HG03460 (cell line): ENCODE results near the gene ZFP91.

Experiments
- ATAC-seq: cut with Tn5 transposase; IDR thresholded peaks from one replicate; pipeline ENCODE4 v1.9.1; 2021; ENCODE audit not compliant: unreplicated experiment

Gene ZFP91

DNA sequence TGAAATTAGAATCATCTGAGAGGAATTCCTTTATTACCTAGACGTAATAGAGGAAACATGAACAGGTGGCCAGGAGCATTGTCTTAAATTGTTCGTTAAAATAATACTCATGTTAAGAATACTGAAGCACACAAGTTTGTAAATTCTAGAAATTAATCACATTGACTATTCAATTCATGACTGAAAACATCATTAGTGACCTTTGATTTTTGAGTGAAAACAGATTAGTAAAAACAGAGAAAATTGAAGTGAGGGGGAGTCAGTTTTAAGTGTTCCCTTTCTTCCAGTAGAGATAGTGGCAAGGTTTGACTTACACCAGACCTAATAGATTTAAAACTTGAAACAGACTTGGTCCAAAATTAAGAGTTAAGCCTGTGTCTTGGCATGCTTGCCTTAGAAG, 1.4 kb downstream of the ZFP91 start:
- no peak for ATAC-seq

DNA sequence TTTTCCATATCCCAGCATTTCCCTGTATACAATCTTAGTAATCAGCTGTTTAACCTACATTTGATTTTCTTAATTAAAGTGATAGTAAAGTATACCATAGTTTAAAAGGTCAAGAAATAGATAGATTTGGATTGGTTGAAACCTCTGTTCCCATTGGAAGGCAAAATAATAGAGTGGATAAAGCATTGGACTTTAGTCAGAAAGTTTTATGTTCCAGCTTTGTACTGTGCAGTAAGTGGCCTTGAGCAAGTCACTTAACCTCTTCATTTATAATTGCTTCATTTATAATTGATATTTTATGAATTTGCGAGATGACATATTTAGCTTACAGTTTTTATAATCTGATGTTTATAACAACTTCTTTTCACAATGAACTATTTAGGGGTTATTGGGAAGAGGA, 3.6 kb downstream of the ZFP91 start:
- ATAC-seq, result no peak

DNA sequence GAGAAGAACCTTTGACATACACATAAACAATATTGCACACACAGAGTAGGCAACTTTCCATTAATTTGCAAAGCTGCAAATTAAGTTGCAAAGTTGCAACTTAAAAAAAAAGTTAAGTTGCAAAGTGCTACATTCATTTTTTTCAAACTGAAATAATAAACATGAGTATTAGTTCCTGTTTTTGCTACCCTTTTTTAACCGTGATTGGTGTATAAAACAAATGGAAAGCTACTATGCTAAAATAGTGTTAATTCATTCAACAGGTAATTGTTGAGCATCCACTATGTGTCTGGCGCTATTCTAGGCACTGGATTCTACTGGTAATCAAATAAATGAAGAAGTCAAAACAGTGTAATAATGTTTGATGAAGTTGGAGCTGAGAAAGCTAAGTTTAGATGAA, 8.1 kb downstream of the ZFP91 start:
- ATAC-seq, result no peak

DNA sequence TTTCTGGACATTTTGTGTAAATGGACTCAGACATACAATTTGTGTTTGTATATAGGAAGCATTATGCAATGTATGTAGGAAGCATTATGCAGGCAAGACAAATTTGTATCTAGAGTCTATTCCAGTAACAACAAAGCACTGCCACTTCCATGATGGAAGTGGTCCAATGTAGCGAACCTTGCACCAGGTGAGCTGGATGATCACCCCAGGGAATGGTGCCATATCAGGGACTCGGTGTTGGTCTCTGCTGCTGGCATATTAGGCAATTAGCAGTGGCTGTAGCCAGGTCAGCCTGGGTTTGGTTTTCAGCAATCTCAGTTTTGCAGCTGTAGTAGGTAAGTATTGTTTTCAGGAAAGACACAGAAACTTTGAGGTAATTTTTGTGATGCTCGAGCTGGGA, 12.8 kb downstream of the ZFP91 start:
- no peak for ATAC-seq

DNA sequence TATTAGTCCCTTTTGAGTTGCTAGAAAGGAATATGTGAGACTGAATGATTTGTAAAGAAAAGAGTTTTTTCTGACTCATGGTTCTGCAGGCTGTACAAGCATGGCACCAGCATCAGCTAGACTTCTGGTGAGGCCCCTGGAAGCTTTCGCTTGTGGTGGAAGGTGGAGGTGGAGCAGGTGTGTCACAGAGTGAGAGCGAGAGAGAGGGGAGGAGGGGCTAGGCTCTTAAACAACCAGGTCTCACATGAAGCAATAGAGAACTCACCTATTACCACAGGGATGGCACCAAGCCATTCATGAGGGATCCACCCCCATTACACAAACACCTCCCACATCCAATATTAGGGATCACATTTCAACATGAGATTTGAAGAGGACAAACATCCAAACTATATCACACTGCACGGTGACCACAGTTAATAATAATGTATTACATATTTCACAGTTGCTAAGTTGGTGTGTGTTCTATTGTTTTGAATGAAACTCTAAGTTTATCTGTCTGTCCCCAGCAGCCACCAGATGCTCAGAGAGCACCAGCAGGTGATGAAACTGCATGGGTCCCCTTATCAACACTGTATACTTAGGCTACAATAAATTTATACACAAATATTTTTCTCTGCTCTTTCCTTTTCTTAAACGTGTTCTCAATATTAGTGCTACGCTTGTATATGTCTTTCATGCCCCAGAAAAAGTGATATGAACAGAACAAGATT, 14.1 kb downstream of the ZFP91 start:
- no peak for ATAC-seq

DNA sequence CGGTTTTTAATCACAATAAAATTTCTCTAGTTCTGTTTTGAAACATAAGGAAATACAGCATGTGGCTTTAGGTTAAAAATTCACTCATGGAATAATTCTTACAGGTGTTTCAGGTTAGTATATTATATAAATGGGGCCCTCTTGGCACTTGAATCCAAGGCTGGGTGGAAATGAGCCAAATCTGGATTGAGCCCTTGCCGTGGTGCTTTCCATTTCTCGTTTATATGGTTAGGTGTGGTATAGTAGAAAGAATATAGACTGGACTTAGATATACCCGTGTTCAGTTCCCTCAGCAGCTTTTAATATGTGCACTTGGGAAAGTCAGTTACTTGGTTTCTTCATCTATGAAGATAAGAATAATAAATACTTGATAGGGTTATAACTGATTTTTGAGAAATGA, 16.0 kb downstream of the ZFP91 start:
- ATAC-seq, result no peak

DNA sequence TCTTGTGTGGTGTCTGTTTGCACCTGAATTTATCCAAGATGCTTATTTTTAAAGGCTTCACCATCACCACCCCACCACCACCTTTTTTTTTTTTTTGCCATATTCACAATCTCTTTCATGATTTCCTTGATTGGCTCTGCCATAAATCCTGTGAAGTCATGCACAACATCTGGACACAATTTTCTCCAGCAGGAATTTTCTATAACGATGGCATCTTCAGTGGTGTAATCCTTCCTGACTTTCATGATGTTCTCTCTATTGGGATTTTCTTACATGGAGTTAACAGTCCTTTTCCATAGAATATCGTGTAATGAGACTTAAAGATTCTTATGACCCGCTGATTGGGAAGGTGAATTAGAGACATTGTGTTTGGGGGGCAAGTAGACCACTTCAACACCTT, 17.8 kb downstream of the ZFP91 start:
- ATAC-seq, result no peak

DNA sequence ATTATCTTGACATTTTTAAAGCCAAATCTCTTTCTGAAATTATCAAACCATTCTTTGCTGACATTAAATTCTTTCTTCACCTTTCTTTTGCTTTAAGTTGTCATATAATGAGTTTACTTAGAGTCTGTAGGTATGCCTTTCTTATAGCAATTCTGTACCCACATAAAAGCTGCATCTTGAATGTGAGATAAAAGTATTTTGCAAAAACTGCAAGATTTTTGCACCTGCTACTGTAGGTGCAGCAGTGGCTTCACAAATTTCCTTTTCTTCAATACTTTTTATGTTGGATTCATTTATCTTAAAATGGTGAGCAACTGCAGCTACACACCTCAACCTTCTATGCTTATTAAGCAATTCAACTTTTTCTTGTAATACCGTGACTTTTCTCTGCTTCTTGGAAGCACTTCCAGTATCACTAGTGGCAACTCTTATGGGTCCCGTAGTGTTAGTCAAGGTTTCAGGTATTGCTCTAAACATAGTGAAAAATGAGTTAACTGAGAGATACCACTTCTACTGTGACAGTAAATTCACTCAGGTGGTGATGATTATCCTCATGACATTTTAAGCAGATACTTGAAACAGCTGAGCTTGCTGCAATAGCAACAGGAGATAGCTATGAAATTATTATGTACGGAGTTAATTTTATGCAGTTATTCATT, 18.8 kb downstream of the ZFP91 start:
- ATAC-seq, result no peak

DNA sequence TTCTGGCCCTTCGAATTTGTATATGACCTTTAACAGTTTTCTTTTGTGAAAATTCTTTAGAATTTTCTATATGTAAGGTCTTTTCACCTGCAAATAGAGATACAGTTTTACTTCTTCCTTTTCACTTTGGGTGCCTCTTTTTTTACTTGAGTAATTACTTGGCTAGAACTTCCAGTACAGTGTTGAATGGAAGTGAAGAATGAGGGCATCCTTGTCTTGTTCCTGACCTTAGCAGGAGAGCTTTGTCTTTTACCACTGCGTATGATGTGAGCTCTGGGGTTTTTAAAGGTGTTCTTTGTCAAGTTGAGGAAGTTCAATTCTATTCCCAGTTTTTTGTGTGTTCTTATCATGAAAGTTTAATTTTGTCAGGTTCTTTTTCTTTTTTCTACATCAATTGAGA, 21.6 kb downstream of the ZFP91 start:
- ATAC-seq, result no peak

DNA sequence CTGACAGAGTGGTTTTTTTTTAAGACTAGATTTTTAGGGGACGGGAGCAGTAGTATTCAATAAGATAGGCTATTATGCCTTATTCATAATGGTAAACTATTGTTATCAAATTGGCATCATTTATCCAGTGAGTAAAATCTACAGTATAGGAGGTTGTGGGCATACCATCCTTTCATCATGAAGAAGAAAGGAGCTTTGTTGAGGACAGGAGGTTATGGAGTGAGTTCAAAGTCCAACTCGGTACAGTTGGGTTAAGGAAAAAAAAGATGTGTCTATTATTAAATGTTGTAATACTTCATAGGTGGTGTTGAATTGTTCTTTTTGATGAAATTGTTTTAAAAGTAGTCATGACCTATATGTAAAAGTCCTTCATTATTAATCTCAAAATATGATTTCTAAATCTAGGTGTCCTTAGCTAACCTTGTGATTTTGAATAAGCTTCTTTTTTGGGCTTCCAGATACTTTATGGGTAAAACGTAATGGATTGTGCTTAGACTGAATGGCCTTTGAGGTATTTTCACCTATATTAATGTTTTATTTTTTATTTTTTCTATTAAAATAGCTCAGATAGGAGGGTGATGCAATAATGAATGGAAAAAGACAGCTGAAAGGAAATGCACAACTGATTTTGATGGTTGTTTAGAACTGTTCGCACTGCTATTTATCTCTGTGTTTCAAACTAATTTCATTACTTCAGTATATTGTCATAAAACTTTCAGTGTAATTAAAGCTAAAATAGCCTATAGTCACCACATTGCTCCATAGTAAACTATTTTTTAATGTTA, 28.3 kb downstream of the ZFP91 start:
- ATAC-seq, result no peak

DNA sequence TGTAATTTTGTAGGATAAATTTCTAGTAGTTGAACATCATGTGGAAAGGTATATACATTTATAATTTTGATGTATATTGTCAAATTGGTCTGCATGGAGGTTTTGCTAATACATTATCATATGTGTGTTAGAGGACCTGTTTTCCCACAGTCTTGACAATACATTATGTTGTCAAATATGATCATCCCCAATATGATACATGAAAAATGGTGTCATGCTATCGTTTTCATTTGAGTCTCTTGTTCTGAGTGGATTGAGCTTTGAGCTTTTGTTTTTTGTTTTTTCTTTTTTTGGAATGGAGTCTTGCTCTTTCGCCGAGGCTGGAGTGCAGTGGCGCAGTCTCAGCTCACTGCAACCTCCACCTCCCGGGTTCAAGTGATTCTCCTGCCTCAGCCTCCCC, 29.5 kb downstream of the ZFP91 start:
- no peak for ATAC-seq

DNA sequence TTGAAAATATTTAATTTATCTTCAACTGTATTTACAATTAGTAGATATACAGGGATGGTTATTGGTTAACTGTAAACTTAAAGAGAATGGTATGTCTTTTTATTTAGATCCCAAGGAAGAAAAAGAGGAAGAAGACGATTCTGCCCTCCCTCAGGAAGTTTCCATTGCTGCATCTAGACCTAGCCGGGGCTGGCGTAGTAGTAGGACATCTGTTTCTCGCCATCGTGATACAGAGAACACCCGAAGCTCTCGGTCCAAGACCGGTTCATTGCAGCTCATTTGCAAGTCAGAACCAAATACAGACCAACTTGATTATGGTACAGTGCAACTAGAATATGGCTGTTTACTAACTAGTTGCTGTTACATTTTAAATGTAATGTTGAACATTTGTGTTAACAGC, 30.9 kb downstream of the ZFP91 start:
- ATAC-seq, result no peak

DNA sequence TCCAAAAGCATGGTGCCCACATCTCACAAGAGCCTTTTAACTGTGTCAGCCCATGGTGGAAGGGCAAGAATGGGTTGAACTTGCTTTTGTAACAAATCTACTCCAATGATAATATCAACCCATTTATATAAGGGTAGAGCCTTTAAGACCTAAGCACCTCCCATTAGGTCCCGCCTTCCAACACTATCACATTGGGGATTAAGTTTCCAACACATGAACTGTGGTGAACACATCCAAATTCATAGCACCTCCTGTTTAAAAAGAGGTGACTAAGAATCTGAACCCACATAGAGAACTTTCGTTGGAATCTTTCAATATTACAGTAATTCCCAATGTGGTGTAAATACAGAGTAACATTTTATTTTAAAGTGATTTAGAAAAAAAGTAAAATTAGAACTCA, 34.4 kb downstream of the ZFP91 start:
- ATAC-seq, result no peak

DNA sequence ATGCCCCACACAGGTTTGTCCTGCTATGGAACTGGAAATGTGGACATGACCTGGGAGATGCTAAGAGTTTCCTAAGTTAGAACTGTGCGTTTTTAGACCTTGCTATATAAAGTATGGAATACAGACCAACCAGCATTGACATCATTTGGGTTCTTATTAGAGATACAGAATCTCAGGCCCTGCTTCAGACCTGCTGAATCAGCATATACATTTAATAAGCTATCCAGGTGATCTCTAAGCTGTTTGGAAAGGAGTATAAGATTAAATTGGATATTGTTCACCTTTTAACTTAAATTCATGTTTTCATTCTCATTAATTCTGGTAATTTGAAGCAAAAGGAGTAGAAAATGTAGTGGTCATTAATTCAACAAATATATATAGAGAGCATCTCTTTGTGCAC, 36.7 kb downstream of the ZFP91 start:
- ATAC-seq, result no peak

DNA sequence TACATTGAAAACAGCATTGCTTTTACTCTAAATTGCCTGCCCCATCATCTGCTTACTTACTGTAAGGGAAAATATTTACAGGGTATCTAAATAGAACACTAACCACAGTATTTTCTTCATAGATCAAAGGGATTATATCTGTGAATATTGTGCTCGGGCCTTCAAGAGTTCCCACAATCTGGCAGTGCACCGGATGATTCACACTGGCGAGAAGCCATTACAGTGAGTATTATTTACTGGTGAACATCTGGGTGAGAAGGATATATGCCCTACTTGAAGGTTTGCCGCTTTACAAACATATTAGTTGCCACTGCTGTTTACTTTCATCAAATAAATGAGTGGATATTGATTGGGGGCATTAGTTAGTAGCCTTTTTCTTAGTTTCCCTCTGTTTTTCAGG, 37.7 kb downstream of the ZFP91 start:
- no peak for ATAC-seq

DNA sequence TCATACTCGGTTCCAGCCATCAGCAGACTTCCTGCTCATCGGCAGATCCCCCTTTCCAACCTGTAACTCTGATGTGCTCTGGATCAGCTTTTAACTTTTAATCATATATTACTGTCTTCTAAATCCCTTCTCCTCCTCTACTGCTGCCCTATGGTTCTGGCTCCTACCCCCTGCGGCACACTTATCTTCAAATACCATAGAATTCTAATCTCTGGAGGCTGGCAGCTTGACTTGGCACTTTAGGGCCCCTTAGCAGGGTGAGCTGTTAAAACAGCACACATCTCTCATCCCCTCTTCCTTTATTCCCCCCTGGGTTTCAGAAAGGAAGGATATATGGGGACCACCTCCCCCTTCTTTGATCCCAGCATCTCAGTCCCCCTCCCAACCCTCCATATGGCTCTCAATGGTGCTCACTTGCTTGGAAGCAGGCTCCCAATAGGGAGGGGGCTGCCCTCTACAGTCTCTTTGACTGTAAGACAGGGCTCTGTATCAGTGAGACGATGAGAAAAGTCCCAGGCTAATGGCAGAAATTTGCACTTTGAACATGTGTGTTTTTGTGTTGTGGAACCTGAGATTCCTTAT, 39.2 kb downstream of the ZFP91 start:
- no peak for ATAC-seq

DNA sequence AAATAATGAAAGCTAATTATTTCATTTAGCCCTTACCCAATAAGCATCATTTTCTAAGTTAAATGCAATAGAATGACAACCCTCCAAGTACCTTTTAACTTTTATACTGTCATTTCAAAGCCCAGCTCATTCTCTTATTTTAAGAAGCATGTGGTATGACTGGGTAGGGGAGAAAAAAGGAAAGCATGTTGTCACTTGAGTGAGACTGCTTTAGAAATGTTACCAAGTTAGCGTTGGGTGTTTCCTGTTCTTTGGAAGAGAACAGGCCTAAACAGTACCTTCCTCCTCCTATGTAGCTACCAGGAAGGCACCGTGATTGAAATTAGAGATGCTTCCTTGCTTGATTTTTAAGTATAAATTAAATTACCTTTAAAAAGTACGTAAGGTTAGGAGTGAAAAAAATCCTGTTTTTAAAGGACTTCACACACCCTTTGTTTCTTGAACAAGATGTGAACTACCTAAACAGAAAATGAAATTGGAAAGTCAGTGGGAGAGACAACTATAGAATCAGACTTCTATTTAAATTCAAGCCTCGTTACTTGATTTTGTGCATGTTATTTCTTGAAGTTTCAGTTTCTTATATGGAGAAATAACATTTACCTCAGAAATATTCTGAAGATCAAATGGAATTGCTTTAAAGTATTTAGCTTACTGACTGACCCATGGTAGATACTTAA, 42.9 kb downstream of the ZFP91 start:
- no peak for ATAC-seq

DNA sequence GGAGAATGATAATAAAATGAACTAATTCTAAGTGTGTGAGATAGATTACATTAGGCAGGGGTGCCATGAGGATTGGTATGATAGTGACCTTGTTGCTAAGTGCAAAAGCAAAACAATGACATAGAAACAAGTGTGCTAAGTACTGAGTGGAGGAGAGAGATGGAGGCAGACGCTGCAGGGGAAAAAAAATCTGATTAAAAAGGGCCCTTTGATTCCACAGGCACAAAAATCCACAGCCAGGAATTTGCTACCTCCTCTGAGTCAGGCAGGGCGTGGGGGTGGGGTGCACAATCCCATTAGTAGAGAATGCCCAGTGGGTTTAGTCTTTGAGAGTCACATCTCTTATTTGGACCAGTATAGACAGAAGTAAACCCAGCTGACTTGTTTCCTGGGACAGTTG, 43.5 kb downstream of the ZFP91 start, which contains the start of gene CNTF:
Gene CNTF (plus strand): TSS at position 322 of the 400 bp plus-strand sequence. CDS start 88 bp downstream, outside the sequence.
- no peak for ATAC-seq

DNA sequence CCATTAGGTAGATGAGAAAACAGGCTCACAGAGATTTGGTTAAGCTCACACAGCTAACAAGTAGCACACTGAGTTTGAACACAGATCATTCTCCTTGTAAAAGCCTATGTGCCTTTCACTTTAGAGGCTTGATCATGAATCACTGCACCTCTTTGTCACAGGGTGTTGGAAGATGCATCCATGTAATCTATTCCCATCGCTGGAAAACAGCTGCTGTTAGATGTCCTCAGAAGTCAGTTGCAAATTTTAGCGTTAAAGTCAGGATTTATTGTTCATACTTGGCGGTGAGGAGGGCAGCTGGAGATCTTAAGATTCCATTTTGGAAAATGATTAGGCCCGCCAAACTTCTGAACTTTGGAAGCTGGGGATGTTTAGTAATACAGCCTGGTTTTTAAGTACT, 46.2 kb downstream of the ZFP91 start:
- ATAC-seq, result no peak

DNA sequence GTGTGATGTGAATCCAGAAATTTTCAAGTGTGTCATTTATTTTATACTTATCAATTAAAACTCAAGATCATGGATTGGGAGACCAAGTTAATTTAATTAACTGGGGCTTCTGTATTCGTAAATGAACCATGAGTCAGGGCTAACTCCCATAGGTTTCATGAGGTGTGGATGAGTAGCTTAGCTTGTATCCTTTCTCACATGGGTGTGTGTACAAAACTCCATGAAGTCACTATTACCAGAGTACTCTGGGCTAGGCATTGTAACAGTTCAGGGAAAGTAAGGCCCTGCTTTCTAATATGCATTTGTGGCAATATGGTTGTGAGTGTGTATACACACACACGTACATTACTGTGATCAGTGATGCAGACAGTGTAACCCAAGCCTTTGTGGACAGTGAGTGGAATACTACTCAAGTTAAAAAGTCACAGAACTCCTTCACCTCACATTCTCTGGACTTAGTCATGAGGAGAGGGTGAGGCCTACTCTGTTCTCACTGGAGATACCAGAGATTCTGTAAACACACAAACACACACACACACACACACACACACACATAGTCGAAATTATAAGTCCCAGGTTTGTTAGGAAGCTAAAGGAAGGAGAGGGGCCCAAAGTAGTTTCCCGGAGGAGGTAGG, 47.1 kb downstream of the ZFP91 start:
- ATAC-seq, result no peak
